ENCODE data around the gene USP48.

The USP48 gene

DNA sequence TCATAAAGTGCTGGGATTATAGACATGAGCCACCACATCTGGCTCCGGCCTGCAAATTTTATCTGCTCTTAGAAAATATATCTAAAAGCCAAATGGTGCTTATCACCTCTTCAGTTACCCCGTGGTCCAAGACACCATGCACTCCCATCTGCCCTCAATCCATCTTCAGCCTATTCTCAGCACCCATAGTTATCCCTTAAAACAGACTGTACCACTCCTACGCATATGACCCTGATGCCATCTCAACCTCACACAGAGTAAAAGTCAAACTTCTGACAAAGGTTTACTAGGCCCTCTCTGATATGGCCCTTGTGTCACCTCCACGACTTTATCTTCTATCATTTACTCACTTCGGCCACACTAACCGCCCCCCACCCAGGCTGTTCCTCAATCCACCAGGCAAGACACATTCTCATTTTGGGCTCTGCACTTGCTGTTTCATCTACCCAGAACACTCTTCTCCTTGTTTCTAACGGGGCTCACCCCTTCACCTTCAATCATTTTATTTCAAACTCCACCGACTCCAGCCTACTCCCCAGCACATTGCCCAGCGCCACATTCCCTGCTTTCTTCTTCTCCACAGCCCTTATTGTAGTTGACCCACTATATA is 33.0 kb downstream of the USP48 start:
- no peak for DNase-seq (ENCODE audit: low read depth, low spot score)

DNA sequence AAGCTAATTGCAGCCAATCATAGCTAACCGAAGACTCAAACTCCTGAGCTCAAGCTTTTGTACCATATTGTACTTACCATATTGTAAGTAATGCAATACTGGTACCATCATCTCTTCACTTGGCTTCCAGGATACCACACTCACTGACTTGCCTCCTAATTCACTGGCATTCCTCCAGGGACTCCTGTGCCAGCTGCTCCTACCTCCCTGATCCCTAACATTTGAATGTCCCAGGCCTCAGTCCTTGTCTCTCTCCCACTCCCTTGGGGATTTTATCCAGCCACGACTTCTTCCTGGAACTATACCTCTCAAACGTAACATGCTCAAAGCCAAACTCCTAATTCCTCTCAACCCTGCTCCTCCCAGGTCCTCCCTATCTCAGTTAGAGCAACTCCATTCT is 33.8 kb downstream of the USP48 start:
- DNase-seq (ENCODE audit: low read depth, low spot score) = no peak

DNA sequence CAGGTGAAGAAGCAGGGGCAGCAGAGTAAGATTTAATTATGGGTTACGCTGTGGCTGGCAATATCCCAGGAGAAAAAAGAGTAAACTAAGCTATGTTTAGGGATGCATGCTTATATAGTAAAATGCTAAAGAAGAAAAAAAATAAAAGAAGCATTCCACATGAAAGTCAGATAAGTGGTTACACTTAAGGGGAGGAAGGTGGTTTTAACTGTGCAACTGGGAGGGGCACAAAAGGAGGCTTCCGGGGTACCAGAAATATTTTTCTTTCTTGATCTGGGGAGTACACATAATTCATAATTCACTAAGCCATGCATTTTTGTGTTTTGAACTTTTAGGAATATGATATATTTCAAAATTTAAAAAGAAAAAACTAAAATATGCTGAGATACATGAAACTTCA is 39.5 kb downstream of the USP48 start:
- no peak for DNase-seq (ENCODE audit: low read depth, low spot score)

DNA sequence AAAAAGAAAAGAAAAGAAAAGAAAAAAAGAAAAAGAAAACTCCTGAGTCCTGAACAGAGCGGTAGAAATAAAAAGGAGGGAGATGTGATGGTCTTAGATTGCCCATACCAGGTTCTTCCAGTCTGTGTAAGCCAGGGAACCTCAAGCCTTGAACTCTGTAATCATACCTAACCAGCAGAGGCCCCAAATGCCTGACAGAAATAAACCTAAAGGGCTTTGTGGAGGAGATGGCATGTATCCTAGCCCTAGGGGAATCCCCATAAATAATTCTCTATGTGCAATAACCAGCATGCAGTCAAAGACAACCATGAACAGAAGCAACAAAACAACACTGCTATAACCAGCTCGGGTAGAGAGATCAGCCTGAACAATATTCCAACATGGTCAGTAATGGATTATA is 40.4 kb downstream of the USP48 start:
- DNase-seq (ENCODE audit: low read depth, low spot score) = no peak

DNA sequence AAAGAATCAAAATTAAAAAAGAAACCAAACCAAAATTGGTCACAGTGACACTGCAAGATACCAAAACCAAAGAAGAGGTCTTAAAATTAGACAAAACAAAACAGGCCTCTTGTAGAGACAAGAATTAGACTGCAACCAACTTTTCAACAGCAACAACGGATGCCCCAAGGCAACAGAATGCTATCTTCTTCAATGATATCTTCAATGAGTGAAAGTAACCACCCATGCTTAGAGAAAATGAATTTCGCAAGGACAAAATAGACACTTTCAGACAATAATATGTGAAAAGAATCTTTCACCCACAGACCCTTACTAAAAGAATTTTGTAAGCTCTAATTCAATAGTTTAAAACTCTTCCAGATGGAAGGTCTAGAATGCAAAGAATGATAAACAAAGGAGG is 41.7 kb downstream of the USP48 start:
- no peak for DNase-seq (ENCODE audit: low read depth, low spot score)

- no peak for DNase-seq (ENCODE audit: low read depth, low spot score)
Measured at GRCh38 chr1:21736876-21737275, 46.1 kb downstream of the USP48 start.

DNA sequence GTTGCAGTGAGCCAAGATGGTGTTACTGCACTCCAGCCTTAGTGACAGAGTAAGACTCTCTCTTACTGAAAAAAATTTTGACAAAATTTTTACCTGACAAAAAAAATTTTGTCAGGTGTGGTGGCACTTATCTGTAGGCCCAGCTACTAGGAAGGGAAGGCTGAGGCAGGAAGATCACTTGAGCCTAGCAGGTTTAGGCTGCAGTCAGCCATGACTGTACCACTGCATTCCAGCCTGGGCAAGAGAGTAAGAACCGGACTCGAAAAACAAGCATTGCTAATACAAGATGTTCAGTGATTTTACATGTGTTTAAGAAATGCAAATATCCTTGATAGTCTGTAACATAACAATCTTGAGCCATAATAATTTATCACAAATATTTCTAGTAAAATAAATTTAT is 46.9 kb downstream of the USP48 start:
- no peak for DNase-seq (ENCODE audit: low read depth, low spot score)

DNA sequence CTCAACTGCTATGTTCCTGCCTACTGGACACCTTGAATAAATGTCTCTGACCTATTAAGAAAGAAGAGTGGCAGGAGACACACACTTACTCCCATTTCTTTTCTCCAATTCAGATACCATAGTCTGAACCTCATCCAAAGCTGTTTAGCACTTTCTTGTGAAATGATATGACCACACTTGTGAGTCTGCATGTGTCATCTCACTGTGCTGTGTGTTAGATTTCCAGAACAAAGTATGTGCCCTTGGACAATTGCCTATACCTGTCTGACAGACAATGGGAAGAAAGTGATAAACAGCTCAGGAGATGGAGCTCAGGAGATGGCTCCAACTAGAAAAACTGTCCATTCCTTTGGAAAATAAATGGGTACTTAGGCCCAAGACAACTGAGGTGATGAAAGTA is 48.4 kb downstream of the USP48 start:
- no peak for DNase-seq (ENCODE audit: low read depth, low spot score)

DNA sequence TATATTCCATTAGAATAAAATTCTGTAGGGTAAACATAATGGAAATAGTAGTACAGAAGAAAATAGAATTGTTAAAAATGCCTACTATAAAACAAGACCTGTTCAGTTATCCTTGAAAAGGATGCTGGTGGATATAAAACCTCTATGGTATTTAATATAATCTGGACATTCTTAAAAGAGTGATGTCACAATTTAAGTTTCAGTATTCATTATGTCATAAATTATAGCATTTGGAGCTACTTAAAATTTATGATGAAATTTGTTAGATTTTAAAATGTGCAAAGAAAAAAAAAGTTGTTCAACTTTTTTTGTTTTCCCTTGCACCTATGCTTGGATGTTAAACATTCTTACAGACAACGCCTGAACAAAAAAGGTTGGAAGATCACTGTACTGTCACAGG is 50.3 kb downstream of the USP48 start:
- DNase-seq (ENCODE audit: low read depth, low spot score) = no peak

DNA sequence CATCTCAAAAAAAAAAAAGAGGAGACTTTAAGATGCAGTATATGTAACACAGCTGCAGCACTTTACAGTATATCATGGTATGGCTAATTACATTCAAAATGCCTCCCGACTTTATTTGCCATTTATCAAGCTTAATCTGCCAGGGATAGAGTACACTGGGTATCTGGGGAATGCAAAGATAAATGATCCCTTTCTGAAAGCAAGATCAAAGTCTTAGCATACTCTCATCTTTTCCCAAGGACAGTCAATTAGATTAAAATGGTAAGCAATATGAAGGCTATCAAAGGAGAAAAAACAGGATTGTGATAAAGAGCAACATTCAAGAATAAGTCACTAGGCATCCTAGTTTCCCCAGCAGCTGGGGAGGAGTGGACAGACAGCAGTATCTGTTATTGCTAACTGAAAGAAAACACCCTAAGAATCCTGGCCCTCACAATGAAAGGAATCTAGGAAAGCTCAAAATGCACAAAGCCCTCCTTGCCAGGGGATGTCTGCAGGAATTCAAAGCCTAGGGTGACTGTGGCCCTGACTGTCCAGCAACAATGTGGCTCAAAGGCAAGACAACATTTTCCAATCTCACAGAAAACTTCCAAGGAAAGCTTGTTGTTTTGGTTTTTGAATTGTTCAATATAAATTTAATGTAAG is 57.1 kb downstream of the USP48 start:
- no peak for DNase-seq (ENCODE audit: low read depth, low spot score)

GRCh38 chr1:21724570-21724969 is 58.4 kb downstream of the USP48 start:
- DNase-seq (ENCODE audit: low read depth, low spot score) = no peak

DNA sequence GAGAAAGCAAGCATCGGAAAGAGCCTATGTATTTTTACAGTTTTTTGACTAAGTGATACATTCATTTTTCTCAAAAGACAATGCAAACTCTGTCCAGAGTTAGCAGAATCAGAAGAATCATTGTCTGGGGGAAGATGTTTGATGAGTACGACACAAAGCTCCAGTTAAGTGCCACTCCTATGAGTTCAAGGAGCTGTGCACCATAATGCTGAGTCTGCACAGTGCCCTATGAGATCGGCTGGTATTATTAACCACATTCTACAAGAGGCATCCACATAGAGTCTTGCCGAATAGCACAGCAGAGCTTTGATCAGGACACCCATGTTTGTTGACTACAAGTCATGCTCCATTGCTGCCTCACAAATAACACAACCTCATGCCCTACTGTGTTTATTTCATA is 58.9 kb downstream of the USP48 start:
- DNase-seq (ENCODE audit: low read depth, low spot score) = no peak

DNA sequence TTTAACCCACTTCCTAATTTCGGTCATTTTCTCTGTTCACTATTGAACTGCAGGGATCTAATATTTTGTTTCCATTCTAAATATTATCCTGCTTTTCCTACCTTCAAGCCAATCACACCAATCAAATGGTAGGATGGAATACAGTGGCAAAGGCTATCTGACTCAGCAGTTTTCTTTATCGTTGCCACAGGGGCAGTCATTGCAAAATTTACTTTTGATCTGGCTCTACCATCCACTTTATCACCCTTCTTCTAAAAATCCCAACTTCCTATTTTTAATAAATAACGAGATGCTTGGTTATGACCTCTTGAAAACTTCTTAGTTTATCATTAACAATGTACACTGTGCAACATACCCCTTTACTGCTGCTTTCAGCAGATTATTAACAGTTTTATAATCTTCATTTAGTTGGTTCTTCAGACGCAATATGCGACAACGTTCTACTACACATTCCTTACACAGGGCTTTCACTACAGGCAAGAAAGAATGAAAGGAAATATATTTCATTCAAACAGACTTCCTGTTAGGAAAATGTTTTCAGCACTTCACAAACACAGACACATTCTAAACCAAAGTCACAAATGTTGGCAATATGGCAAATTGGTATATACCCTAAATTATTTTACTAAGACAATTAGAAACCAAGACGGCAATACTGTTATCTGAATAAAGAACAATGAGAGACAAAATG is 61.5 kb downstream of the USP48 start:
- DNase-seq (ENCODE audit: low read depth, low spot score) = no peak

DNA sequence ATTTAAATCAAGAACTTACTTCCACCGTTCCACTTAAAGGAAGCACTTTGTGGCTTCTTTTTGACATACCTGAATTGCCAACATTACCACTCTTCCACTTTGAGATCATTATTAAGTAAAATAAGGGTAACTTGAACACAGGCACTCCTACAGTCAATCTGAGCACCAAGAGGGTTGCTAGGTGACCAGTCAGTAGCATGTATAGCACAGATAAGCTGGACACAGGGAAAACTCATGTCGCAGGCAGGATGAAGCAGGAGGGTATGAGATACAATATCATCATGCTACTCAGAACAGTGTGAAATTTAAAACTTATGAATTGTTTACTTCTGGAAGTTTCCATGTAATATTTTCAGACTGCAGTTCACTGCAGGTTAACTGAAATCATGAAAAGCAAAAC is 66.8 kb downstream of the USP48 start:
- DNase-seq (ENCODE audit: low read depth, low spot score) = no peak

DNA sequence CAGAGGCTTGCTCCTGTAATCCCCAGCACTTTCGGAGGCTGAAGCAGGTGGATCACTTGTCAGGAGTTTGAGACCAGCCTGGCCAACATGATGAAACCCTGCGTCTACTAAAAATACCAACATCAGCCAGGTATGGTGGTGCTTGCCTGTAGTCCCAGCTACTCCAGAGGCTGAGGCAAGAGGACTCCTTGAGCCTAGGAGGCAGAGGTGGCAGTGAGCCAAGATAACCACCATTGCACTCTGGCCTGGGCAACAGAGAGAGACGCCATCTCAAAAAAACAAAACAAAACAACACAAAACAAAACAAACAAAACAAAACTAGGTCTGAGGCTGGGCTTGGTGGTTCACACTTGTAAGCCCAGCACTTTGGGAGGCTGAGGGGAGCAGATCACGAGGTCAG is 75.1 kb downstream of the USP48 start:
- DNase-seq (ENCODE audit: low read depth, low spot score) = no peak

DNA sequence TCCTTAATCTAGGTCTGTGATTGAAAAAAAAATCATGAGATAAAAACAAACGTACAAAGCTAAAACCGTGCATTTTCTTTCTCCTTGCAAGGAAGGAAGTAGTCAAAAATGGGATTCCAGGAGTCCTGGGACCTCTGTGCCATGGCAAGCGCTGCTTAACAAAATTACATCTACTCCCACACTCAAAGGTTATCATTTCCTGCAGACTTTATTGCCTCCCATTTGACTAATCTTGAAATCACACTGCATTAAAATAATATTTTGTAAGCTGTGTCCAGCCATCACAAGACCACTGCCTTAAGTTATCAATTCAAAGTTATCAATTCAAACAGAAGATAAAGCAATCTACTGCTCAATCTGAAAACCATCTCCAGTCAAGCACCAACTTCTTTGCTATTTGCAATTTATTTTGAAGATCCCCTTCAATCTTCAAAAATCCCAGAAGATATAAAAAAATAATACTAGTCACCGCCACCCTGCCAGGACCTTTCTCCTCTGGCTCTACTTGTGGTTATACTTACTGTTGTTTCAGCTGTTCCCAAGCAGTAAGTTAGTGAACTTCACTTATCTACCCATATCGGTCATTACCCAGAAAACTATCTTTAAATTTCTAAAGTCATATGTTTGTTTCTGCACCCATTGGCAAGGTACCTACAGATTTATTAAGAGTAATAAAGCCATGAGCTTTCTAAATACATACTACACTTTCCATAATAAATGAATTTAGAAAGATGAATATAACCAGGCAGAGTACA is 75.7 kb downstream of the USP48 start:
- peak; percentile 29 for DNase-seq (ENCODE audit: low read depth, low spot score)

GRCh38 chr1:21706151-21706835 is 76.7 kb downstream of the USP48 start:
- DNase-seq (ENCODE audit: low read depth, low spot score) = peak; percentile 33

- no peak for DNase-seq (ENCODE audit: low read depth, low spot score)
Measured at GRCh38 chr1:21705303-21705980, 77.5 kb downstream of the USP48 start.

DNA sequence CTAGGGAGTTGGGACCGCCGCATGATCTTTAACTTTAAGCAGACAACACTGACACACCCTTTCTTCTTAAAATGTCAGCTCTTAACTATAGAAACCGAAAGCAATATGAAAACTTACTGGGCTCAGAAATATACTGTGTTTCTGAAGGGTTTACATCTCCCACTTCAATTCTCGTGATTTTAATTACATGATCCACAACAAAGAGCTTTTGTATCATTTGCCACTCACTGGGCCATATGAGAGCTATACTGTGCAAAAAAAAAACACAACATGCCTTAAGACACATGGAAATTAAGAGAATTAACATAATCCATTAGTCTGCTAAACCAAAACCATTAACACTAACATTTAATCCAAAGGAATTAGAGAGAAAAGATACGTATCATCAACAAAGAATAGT is 78.8 kb downstream of the USP48 start:
- no peak for DNase-seq (ENCODE audit: low read depth, low spot score)

DNA sequence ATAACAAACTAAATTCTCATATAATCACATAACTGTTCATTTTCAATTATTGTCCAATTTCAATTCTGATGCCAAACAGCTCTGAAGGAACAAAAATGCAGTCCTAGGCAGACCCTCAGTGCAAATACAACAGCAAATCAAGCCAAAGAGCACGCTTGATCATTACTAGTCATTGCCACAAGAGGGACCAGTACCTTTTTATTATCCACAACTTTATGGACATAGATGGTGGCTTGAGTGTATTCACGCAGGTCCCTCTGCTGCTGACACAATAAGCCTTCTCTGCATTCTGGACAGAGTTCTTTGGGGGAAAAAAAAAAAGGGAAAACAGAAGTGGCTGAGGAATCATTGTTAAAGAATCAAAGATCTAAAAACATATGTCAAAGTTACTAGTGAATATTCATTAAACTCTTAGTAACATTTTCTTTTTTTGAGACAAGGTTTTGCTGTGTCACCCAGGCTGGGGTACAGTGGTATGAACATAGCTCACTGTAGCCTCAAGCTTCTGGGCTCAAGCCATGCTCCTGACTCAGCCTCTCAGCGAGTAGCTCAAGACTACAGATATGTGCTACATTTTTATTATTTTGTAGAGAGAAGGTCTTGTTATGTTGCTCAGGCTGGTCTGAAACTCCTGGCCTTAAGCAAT is 79.5 kb downstream of the USP48 start:
- DNase-seq (ENCODE audit: low read depth, low spot score) = no peak

DNA sequence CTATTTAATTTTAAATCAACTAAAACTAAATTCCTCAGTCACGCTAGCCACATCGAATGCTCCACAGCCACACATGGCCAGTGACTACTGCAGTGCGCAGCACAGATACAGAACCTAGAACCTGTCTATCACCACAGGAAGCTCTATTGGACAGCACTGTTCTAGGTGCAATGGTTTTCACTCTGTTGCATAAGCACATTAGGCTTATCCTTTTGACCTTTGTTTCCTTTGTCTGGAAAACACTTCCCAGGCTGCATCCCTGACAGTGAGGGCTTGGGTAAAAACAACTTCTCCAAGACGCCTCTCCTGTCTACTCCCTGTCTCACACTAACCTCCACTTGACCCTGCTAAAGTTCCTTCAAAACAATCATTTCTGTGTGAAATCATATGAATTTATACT is 80.2 kb downstream of the USP48 start:
- DNase-seq (ENCODE audit: low read depth, low spot score) = no peak
